GM23338 (cell line): ENCODE data around the gene MPIG6B. TPM values are rescaled to one million over a fixed set of nuclear protein-coding genes. Genes with fewer than 3 reads are reported as not detected.

Experiments
- ATAC-seq: fragments of 200-7000 bp; cut with Tn5 transposase; 3 replicates; pipeline ENCODE4 v1.9.1; 2020
- DNase-seq: peaks from one replicate; pipeline ENCODE4 v3.0.0-alpha.2; 2015; ENCODE audit warnings: low spot score
- H2AFZ ChIP-seq: fragments of 200-600 bp; sonication (generic); 2 replicates; pipeline ENCODE4 v1.8.0; 2016; ENCODE audit warnings: antibody characterized with exemption, mild to moderate bottlenecking, moderate library complexity
- H3F3A ChIP-seq: fragments of 200-600 bp; sonication (generic); replicated peaks from 2 replicates; pipeline ENCODE4 v1.8.0; 2017; ENCODE audit warnings: antibody characterized with exemption, mixed run types, low read depth
- H3K27ac ChIP-seq: fragments of 200-600 bp; sonication (generic); 2 replicates; pipeline ENCODE4 v1.6.1; 2016; ENCODE audit warnings: low read depth
- H3K27me3 ChIP-seq: fragments of 200-600 bp; sonication (generic); 2 replicates; pipeline ENCODE4 v1.8.0; 2016; ENCODE audit warnings: mild to moderate bottlenecking, mixed run types, moderate library complexity; ENCODE audit not compliant: insufficient read depth
- H3K36me3 ChIP-seq: fragments of 200-600 bp; sonication (generic); 2 replicates; pipeline ENCODE4 v1.8.0; 2016; ENCODE audit warnings: mild to moderate bottlenecking; ENCODE audit not compliant: insufficient read depth
- H3K4me1 ChIP-seq: fragments of 200-600 bp; sonication (generic); 2 replicates; pipeline ENCODE4 v1.8.0; 2016; ENCODE audit warnings: mild to moderate bottlenecking, moderate library complexity; ENCODE audit not compliant: insufficient read depth
- H3K4me2 ChIP-seq: fragments of 200-600 bp; sonication (generic); 2 replicates; pipeline ENCODE4 v1.7.1; 2017; ENCODE audit warnings: mixed run types
- H3K4me3 ChIP-seq: fragments of 200-600 bp; sonication (generic); 2 replicates; pipeline ENCODE4 v1.6.1; 2016; ENCODE audit warnings: mixed run types
- H3K79me2 ChIP-seq: fragments of 200-600 bp; sonication (generic); replicated peaks from 2 replicates; pipeline ENCODE4 v1.8.0; 2017; ENCODE audit warnings: mild to moderate bottlenecking; ENCODE audit not compliant: insufficient read depth
- H3K9me2 ChIP-seq: fragments of 200-600 bp; sonication (generic); 2 replicates; pipeline ENCODE4 v1.8.0; 2017; ENCODE audit not compliant: insufficient read depth
- H4K20me1 ChIP-seq: fragments of 200-600 bp; sonication (generic); replicated peaks from 2 replicates; pipeline ENCODE4 v1.8.0; 2017; ENCODE audit warnings: mild to moderate bottlenecking; ENCODE audit not compliant: insufficient read depth
- H3K27ac Mint-ChIP-seq: 2 replicates; pipeline ENCODE4 v1.8.0; 2020; ENCODE audit warnings: inconsistent platforms, mild to moderate bottlenecking, moderate library complexity, mixed read lengths
- H3K27me3 Mint-ChIP-seq: 3 replicates; pipeline ENCODE4 v1.8.0; 2022; ENCODE audit warnings: low read depth, mild to moderate bottlenecking, moderate library complexity, mixed read lengths, inconsistent platforms; ENCODE audit not compliant: insufficient read depth, poor library complexity
- H3K36me3 Mint-ChIP-seq: 3 replicates; pipeline ENCODE4 v1.8.0; 2021; ENCODE audit warnings: low read depth, mild to moderate bottlenecking, inconsistent platforms, moderate library complexity, mixed read lengths
- H3K4me1 Mint-ChIP-seq: 3 replicates; pipeline ENCODE4 v1.8.0; 2020; ENCODE audit warnings: mild to moderate bottlenecking, inconsistent platforms, mixed read lengths
- H3K4me3 Mint-ChIP-seq: 3 replicates; pipeline ENCODE4 v1.8.0; 2021; ENCODE audit warnings: moderate library complexity, mild to moderate bottlenecking, inconsistent platforms, mixed read lengths
- H3K9me3 Mint-ChIP-seq: 3 replicates; pipeline ENCODE4 v1.8.0; 2020; ENCODE audit warnings: moderate library complexity, mild to moderate bottlenecking, inconsistent platforms, mixed read lengths
- EZH2 ChIP-seq: fragments of 200-600 bp; sonication (generic); IDR thresholded peaks from one replicate; pipeline ENCODE4 v1.8.0; 2017; ENCODE audit warnings: antibody characterized with exemption, mild to moderate bottlenecking, low read depth; ENCODE audit not compliant: unreplicated experiment
- EZH2phosphoT487 ChIP-seq: fragments of 200-600 bp; sonication (generic); IDR thresholded peaks from one replicate; pipeline ENCODE4 v1.8.1; 2018; ENCODE audit warnings: antibody characterized with exemption; ENCODE audit not compliant: unreplicated experiment
- JUNB ChIP-seq: IDR thresholded peaks from one replicate; pipeline ENCODE4 v1.6.1; 2016; ENCODE audit warnings: antibody characterized with exemption; ENCODE audit not compliant: unreplicated experiment
- NANOG ChIP-seq: IDR thresholded peaks from 2 replicates; pipeline ENCODE4 v1.6.1; 2016; ENCODE audit warnings: antibody characterized with exemption, borderline replicate concordance
- POLR2AphosphoS5 ChIP-seq: IDR thresholded peaks from 2 replicates; pipeline ENCODE4 v1.6.1; 2016; ENCODE audit warnings: antibody characterized with exemption, low read depth
- STAT1 ChIP-seq: IDR thresholded peaks from one replicate; pipeline ENCODE4 v1.6.1; 2016; ENCODE audit warnings: antibody characterized with exemption; ENCODE audit not compliant: unreplicated experiment
- polyA plus RNA-seq: library from polyadenylated mRNA; unstranded; fragments of >200 nt; fragmentation: Nextera tagmentation; extraction: Ambion mirVana; gene quantifications from 2 replicates; pipeline ENCODE4 v1.2.1, GENCODE V29; 2016
- total RNA-seq: library from RNA; depleted of rRNA; stranded (reverse); fragments of >200 nt; shearing (Covaris generic); gene quantifications from 2 replicates; pipeline ENCODE4 v1.2.3, GENCODE V29; 2014
- TF ChIP-seq, protein P1 (sequence below): fragments of 250-450 bp; sonication (Bioruptor Pico); IDR thresholded peaks from 2 replicates; pipeline ENCODE4 v1.5.0; 2020; ENCODE audit warnings: mild to moderate bottlenecking, moderate library complexity
- TF ChIP-seq, protein P2 (sequence below): IDR thresholded peaks from one replicate; pipeline ENCODE4 v1.6.1; 2018; ENCODE audit warnings: antibody characterized with exemption; ENCODE audit not compliant: unreplicated experiment
- TF ChIP-seq, protein P3 (sequence below), 2 experiments: fragments of 200-600 bp in 1 of 2; sonication (generic) in 1 of 2; conservative IDR thresholded peaks; 2 replicates each; pipeline versions ENCODE4 v1.5.1 to v1.6.1; 2016 to 2017; ENCODE audit warnings: antibody characterized with exemption in 2 of 2, low read depth in 2 of 2, mild to moderate bottlenecking in 2 of 2, moderate library complexity in 1 of 2
- TF ChIP-seq, protein P4 (sequence below): IDR thresholded peaks from 2 replicates; pipeline ENCODE4 v1.6.1; 2016; ENCODE audit warnings: antibody characterized with exemption

Gene MPIG6B
- total and polyA plus RNA-seq, 2 experiments from 2014 or later, result 0.13 TPM; not detected in 1

DNA sequence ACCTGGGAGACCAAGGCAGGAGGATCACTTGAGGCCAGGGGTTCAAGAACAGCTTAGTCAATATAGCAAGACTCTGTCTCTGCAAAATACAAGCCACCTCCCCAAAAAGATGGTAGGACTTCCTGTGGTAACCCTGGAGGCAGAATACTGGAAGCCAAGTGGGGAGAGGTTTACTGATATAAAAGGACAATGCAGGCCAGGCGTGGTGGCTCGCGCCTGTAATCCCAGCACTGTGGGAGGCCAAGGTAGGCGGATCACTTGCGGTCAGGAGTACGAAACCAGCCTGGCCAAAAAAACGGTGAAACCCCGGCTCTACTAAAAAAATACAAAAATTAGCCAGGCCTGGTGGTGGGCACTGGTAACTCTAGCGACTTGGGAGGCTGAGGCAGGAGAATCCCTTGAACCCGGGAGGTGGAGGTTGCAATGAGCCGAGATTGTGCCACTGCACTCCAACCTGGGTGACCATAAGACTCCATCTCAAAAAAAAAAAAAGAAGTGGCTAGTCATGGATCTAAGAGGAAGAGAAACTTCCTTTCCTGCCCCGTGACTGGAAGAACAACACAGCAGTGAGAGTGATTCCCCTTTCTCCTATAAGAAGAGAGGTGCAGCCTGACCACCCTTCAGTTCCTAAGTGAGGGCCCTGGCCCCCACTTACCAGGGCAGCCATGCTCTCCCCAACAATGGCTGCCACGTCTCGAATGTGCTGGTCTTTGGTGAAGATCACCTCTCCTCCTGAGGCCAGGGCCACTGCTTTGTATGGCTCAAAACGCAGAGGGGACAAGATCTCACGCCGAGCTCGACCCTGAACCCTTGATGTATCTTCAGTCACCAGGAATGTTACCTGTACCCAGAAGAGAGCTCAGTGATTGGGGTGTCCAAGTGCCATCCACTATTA, 45.4 kb downstream of the MPIG6B start:
- Mint-ChIP-seq H3K9me3 (no peaks in the 10 kb centered on the region; the same call in 2 of the 3 replicates), H3K4me1 (peaks cover 18% of the 10 kb centered on the region), H3K27me3 (peaks cover 19% of the 10 kb centered on the region), H3K4me3 (no peak overlapping the region), H3K36me3 (no peaks in the 10 kb centered on the region; the same call in 2 of the 3 replicates), H3K27ac (no peak overlapping the region)
- no peak overlapping the region for H3K27ac ChIP-seq
- no peaks in the 10 kb centered on the region for H3K36me3 ChIP-seq
- no peaks in the 10 kb centered on the region for H4K20me1 ChIP-seq
- no peak for TF ChIP-seq EZH2
- no peak for TF ChIP-seq STAT1
- TF ChIP-seq, protein P1, sequence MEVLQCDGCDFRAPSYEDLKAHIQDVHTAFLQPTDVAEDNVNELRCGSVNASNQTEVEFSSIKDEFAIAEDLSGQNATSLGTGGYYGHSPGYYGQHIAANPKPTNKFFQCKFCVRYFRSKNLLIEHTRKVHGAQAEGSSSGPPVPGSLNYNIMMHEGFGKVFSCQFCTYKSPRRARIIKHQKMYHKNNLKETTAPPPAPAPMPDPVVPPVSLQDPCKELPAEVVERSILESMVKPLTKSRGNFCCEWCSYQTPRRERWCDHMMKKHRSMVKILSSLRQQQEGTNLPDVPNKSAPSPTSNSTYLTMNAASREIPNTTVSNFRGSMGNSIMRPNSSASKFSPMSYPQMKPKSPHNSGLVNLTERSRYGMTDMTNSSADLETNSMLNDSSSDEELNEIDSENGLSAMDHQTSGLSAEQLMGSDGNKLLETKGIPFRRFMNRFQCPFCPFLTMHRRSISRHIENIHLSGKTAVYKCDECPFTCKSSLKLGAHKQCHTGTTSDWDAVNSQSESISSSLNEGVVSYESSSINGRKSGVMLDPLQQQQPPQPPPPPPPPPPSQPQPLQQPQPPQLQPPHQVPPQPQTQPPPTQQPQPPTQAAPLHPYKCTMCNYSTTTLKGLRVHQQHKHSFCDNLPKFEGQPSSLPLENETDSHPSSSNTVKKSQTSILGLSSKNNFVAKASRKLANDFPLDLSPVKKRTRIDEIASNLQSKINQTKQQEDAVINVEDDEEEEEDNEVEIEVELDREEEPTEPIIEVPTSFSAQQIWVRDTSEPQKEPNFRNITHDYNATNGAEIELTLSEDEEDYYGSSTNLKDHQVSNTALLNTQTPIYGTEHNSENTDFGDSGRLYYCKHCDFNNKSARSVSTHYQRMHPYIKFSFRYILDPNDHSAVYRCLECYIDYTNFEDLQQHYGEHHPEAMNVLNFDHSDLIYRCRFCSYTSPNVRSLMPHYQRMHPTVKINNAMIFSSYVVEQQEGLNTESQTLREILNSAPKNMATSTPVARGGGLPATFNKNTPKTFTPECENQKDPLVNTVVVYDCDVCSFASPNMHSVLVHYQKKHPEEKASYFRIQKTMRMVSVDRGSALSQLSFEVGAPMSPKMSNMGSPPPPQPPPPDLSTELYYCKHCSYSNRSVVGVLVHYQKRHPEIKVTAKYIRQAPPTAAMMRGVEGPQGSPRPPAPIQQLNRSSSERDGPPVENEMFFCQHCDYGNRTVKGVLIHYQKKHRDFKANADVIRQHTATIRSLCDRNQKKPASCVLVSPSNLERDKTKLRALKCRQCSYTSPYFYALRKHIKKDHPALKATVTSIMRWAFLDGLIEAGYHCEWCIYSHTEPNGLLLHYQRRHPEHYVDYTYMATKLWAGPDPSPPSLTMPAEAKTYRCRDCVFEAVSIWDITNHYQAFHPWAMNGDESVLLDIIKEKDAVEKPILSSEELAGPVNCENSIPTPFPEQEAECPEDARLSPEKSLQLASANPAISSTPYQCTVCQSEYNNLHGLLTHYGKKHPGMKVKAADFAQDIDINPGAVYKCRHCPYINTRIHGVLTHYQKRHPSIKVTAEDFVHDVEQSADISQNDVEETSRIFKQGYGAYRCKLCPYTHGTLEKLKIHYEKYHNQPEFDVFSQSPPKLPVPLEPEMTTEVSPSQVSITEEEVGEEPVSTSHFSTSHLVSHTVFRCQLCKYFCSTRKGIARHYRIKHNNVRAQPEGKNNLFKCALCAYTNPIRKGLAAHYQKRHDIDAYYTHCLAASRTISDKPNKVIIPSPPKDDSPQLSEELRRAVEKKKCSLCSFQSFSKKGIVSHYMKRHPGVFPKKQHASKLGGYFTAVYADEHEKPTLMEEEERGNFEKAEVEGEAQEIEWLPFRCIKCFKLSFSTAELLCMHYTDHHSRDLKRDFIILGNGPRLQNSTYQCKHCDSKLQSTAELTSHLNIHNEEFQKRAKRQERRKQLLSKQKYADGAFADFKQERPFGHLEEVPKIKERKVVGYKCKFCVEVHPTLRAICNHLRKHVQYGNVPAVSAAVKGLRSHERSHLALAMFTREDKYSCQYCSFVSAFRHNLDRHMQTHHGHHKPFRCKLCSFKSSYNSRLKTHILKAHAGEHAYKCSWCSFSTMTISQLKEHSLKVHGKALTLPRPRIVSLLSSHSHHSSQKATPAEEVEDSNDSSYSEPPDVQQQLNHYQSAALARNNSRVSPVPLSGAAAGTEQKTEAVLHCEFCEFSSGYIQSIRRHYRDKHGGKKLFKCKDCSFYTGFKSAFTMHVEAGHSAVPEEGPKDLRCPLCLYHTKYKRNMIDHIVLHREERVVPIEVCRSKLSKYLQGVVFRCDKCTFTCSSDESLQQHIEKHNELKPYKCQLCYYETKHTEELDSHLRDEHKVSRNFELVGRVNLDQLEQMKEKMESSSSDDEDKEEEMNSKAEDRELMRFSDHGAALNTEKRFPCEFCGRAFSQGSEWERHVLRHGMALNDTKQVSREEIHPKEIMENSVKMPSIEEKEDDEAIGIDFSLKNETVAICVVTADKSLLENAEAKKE (CRISPR knock-in tag), result no peak
- TF ChIP-seq POLR2AphosphoS5, result no peak
- TF ChIP-seq, protein P2, sequence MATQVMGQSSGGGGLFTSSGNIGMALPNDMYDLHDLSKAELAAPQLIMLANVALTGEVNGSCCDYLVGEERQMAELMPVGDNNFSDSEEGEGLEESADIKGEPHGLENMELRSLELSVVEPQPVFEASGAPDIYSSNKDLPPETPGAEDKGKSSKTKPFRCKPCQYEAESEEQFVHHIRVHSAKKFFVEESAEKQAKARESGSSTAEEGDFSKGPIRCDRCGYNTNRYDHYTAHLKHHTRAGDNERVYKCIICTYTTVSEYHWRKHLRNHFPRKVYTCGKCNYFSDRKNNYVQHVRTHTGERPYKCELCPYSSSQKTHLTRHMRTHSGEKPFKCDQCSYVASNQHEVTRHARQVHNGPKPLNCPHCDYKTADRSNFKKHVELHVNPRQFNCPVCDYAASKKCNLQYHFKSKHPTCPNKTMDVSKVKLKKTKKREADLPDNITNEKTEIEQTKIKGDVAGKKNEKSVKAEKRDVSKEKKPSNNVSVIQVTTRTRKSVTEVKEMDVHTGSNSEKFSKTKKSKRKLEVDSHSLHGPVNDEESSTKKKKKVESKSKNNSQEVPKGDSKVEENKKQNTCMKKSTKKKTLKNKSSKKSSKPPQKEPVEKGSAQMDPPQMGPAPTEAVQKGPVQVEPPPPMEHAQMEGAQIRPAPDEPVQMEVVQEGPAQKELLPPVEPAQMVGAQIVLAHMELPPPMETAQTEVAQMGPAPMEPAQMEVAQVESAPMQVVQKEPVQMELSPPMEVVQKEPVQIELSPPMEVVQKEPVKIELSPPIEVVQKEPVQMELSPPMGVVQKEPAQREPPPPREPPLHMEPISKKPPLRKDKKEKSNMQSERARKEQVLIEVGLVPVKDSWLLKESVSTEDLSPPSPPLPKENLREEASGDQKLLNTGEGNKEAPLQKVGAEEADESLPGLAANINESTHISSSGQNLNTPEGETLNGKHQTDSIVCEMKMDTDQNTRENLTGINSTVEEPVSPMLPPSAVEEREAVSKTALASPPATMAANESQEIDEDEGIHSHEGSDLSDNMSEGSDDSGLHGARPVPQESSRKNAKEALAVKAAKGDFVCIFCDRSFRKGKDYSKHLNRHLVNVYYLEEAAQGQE, result no peak
- no peak for TF ChIP-seq NANOG
- no peak for TF ChIP-seq JUNB
- TF ChIP-seq, protein P3, sequence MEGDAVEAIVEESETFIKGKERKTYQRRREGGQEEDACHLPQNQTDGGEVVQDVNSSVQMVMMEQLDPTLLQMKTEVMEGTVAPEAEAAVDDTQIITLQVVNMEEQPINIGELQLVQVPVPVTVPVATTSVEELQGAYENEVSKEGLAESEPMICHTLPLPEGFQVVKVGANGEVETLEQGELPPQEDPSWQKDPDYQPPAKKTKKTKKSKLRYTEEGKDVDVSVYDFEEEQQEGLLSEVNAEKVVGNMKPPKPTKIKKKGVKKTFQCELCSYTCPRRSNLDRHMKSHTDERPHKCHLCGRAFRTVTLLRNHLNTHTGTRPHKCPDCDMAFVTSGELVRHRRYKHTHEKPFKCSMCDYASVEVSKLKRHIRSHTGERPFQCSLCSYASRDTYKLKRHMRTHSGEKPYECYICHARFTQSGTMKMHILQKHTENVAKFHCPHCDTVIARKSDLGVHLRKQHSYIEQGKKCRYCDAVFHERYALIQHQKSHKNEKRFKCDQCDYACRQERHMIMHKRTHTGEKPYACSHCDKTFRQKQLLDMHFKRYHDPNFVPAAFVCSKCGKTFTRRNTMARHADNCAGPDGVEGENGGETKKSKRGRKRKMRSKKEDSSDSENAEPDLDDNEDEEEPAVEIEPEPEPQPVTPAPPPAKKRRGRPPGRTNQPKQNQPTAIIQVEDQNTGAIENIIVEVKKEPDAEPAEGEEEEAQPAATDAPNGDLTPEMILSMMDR (conservative IDR thresholded peaks at IDR 0.05; ENCODE audit: low read depth in 2 of 2), result no peak
- TF ChIP-seq EZH2phosphoT487, result no peak
- TF ChIP-seq, protein P4, sequence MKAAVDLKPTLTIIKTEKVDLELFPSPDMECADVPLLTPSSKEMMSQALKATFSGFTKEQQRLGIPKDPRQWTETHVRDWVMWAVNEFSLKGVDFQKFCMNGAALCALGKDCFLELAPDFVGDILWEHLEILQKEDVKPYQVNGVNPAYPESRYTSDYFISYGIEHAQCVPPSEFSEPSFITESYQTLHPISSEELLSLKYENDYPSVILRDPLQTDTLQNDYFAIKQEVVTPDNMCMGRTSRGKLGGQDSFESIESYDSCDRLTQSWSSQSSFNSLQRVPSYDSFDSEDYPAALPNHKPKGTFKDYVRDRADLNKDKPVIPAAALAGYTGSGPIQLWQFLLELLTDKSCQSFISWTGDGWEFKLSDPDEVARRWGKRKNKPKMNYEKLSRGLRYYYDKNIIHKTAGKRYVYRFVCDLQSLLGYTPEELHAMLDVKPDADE, result no peak
- no peak overlapping the region for H2AFZ ChIP-seq
- ATAC-seq (no peak), DNase-seq (no peak)
- no peaks in the 10 kb centered on the region for H3K27me3 ChIP-seq
- H3K9me2 ChIP-seq, result no peaks in the 10 kb centered on the region
- H3F3A ChIP-seq, result 0 out of 2 replicates have a peak, but pooled peaks cover 2% of the 10 kb centered on the region
- no peaks in the 10 kb centered on the region for H3K79me2 ChIP-seq
- H3K4me2 ChIP-seq, result no peak overlapping the region
- H3K4me3 ChIP-seq, result no peak overlapping the region
- H3K4me1 ChIP-seq, result peaks cover 11% of the 10 kb centered on the region
